Smooth muscle cell (in vitro differentiated cells): ENCODE measurements around the gene KRT28. TPM values are rescaled to one million over a fixed set of nuclear protein-coding genes. Genes with fewer than 3 reads are reported as not detected.

Source experiments
- DNase-seq: peaks from one replicate; lab custom pipeline; 2025; ENCODE audit not compliant: unreplicated experiment; lab: John Stamatoyannopoulos, UW
- H2AFZ ChIP-seq: fragments of 200-600 bp; sonication (generic); 2 replicates; pipeline ENCODE4 v1.6.0; 2016; ENCODE audit warnings: antibody characterized with exemption, low read depth, mild to moderate bottlenecking
- H3F3A ChIP-seq: fragments of 200-600 bp; sonication (generic); 2 replicates; pipeline ENCODE4 v1.6.0; 2017; ENCODE audit warnings: antibody characterized with exemption, low read depth
- H3K27ac ChIP-seq: fragments of 200-600 bp; sonication (generic); 2 replicates; pipeline ENCODE4 v1.5.1; 2016; ENCODE audit warnings: low read depth, mild to moderate bottlenecking
- H3K27me3 ChIP-seq: fragments of 200-600 bp; sonication (generic); 2 replicates; pipeline ENCODE4 v1.6.1; 2016; ENCODE audit warnings: low read depth, mild to moderate bottlenecking
- H3K36me3 ChIP-seq: fragments of 200-600 bp; sonication (generic); 2 replicates; pipeline ENCODE4 v1.5.1; 2016; ENCODE audit warnings: low read depth
- H3K4me1 ChIP-seq: fragments of 200-600 bp; sonication (generic); 2 replicates; pipeline ENCODE4 v1.5.1; 2016; ENCODE audit warnings: low read depth
- H3K4me2 ChIP-seq: fragments of 200-600 bp; sonication (generic); 2 replicates; pipeline ENCODE4 v1.6.0; 2016; ENCODE audit warnings: mild to moderate bottlenecking
- H3K4me3 ChIP-seq: fragments of 200-600 bp; sonication (generic); 2 replicates; pipeline ENCODE4 v1.5.1; 2016; ENCODE audit warnings: mild to moderate bottlenecking
- H3K79me2 ChIP-seq: fragments of 200-600 bp; sonication (generic); 2 replicates; pipeline ENCODE4 v1.6.0; 2016; ENCODE audit warnings: low read depth, mild to moderate bottlenecking
- H3K9ac ChIP-seq: fragments of 200-600 bp; sonication (generic); 2 replicates; pipeline ENCODE4 v1.6.0; 2016; ENCODE audit warnings: low read depth
- H3K9me3 ChIP-seq: fragments of 200-600 bp; sonication (generic); replicated peaks from 2 replicates; pipeline ENCODE4 v1.5.1; 2016; ENCODE audit warnings: low read depth
- H4K20me1 ChIP-seq: fragments of 200-600 bp; sonication (generic); 2 replicates; pipeline ENCODE4 v1.6.0; 2016; ENCODE audit warnings: low read depth
- CTCF ChIP-seq: fragments of 200-600 bp; sonication (generic); IDR thresholded peaks from 2 replicates; pipeline ENCODE4 v1.5.1; 2017; ENCODE audit warnings: borderline replicate concordance, mild to moderate bottlenecking, antibody characterized with exemption; ENCODE audit not compliant: insufficient read depth, poor library complexity, severe bottlenecking
- WGBS: methylation state at CpG from one replicate; pipeline ENCODE4 v1.1.7; 2016; ENCODE audit warnings: low lambda C conversion rate; 5-methylcytosine and 5-hydroxymethylcytosine counted together
- polyA plus RNA-seq: library from polyadenylated mRNA; unstranded; fragments of >200 nt; fragmentation: Nextera tagmentation; extraction: Ambion mirVana; gene quantifications from 2 replicates; pipeline ENCODE4 v1.2.1, GENCODE V29; 2016
- total RNA-seq: library from RNA; depleted of rRNA; stranded (reverse); fragments of >200 nt; gene quantifications from 2 replicates; pipeline ENCODE4 v1.2.3, GENCODE V29; 2014

The KRT28 gene
- total and polyA plus RNA-seq, 2 experiments from 2014 or later = not detected

GRCh38 chr17:40760105-40761016 is 39.4 kb downstream of the KRT28 start:
- Histone ChIP-seq H3K36me3 (no peaks in the 10 kb centered on the region), H3K4me1 (no peaks in the 10 kb centered on the region), H2AFZ (no peak overlapping the region), H3K27ac (no peak overlapping the region), H3K27me3 (no peaks in the 10 kb centered on the region), H3F3A (no peaks in the 10 kb centered on the region), H3K9ac (no peak overlapping the region), H3K9me3 (peaks cover 19% of the 10 kb centered on the region), H4K20me1 (no peaks in the 10 kb centered on the region), H3K79me2 (no peaks in the 10 kb centered on the region), H3K4me2 (no peak overlapping the region), H3K4me3 (no peak overlapping the region)
- TF ChIP-seq CTCF = no peak
- DNase-seq = no peak
- 47% methylated on average over 1 of the region's 1 CpG for WGBS

GRCh38 chr17:40755231-40755630 is 44.5 kb downstream of the KRT28 start, which contains the start of gene KRT25:
Gene KRT25, minus strand, starts transcription at chr17:40755331. Its CDS starts 60 bp downstream, at chr17:40755271.
- Histone ChIP-seq H3K4me3 (no peak within 1 kb of the TSS), H3K79me2 (no peaks in the 10 kb centered on the region), H3K4me1 (no peaks in the 10 kb centered on the region), H3K27ac (no peak within 1 kb of the TSS), H3K27me3 (peaks cover 5% of the 10 kb centered on the region), H3K4me2 (no peak within 1 kb of the TSS), H3K36me3 (no peaks in the 10 kb centered on the region), H4K20me1 (no peaks in the 10 kb centered on the region), H3K9ac (no peak within 1 kb of the TSS), H3K9me3 (peaks cover 17% of the 10 kb centered on the region), H2AFZ (no peak within 1 kb of the TSS), H3F3A (no peaks in the 10 kb centered on the region)
- TF ChIP-seq CTCF = no peak
- DNase-seq = no peak
- WGBS = 76% methylated on average over 4 of the region's 4 CpGs

GRCh38 chr17:40753804-40754203 is 46.0 kb downstream of the KRT28 start:
- Histone ChIP-seq H3K4me2 (no peak overlapping the region), H3K9me3 (peaks cover 7% of the 10 kb centered on the region), H3K9ac (no peak overlapping the region), H4K20me1 (no peaks in the 10 kb centered on the region), H3K4me3 (no peak overlapping the region), H3F3A (no peaks in the 10 kb centered on the region), H3K4me1 (no peaks in the 10 kb centered on the region), H3K27ac (no peak overlapping the region), H3K79me2 (no peaks in the 10 kb centered on the region), H3K27me3 (peaks cover 15% of the 10 kb centered on the region), H2AFZ (no peak overlapping the region), H3K36me3 (no peaks in the 10 kb centered on the region)
- TF ChIP-seq CTCF = no peak
- 95% methylated on average over 3 of the region's 3 CpGs for WGBS
- no peak for DNase-seq
